Left ventricle myocardium inferior (tissue), 1 donor: ENCODE data around the gene SHB. TPM values are rescaled to one million over a fixed set of nuclear protein-coding genes. Genes with fewer than 3 reads are reported as not detected.

Source experiments
- DNase-seq: peaks from one replicate; pipeline ENCODE4 v3.0.0-alpha.2; 2020
- H3K27ac ChIP-seq: fragments of 200-600 bp; replicated peaks from 2 replicates; pipeline ENCODE4 v1.8.0; 2021
- H3K27me3 ChIP-seq: fragments of 200-600 bp; 2 replicates; pipeline ENCODE4 v1.8.0; 2021; ENCODE audit warnings: low read depth
- H3K36me3 ChIP-seq: fragments of 200-600 bp; 2 replicates; pipeline ENCODE4 v1.8.0; 2021
- H3K4me1 ChIP-seq: fragments of 200-600 bp; 2 replicates; pipeline ENCODE4 v1.8.0; 2021
- H3K4me3 ChIP-seq: fragments of 200-600 bp; 2 replicates; pipeline ENCODE4 v1.8.0; 2021; ENCODE audit warnings: mild to moderate bottlenecking, moderate library complexity
- H3K9me3 ChIP-seq: fragments of 200-600 bp; replicated peaks from 2 replicates; pipeline ENCODE4 v1.8.0; 2021
- CTCF ChIP-seq: fragments of 200-600 bp; IDR thresholded peaks from 2 replicates; pipeline ENCODE4 v1.8.0; 2021; ENCODE audit warnings: antibody characterized with exemption, mild to moderate bottlenecking, borderline replicate concordance
- intact Hi-C: fragments of 100-400 bp; cut with micrococcal nuclease; formaldehyde crosslinking; loops from one replicate; pipeline ENCODE4 v1.11.0; 2022
- total RNA-seq: library from RNA; stranded (reverse); fragmentation: NEBNext Ultra II Directional; extraction: Animal tissue kit (Norgen Biotek cat#: 25700); gene quantifications from one replicate; pipeline ENCODE4 v1.2.1, GENCODE V29; 2021
- donor health status: DM: no; HTN: yes; CAD: no; lungs with severe emphysema.

Gene SHB
- total RNA-seq, 1 donor from 2014 or later: 19.4 TPM

DNA sequence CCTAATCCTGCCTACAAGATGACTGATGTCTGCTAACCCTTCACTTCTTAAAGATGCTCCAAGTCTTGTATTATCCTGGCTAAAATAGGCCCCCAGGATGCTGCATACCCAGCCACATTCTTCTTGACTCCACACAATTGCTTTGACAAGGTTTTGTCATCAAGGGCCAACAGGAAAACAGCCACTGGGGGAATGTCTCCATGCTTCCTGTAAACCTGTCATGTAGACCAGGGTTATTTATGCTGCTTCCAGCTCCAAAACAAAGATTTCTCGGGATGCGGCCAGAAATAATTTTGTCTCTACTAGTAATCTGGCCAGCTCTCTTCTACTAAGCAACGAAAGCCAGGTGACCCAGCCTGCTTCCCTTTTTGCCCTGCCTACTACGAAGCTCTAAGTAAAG lies 53.8 kb downstream of the SHB start:
- no peaks in the 10 kb centered on the region for H3K9me3 ChIP-seq
- no peak for TF ChIP-seq CTCF
- no peak overlapping the region for H3K27ac ChIP-seq
- H3K27me3 ChIP-seq: no peaks in the 10 kb centered on the region
- intact Hi-C loops: no loop called here
- no peak overlapping the region for H3K4me3 ChIP-seq
- H3K4me1 ChIP-seq: peaks cover 52% of the 10 kb centered on the region
- H3K36me3 ChIP-seq: peaks cover 4% of the 10 kb centered on the region
- DNase-seq: no peak

GRCh38 chr9:38012767-38013450 lies 56.1 kb downstream of the SHB start:
- Histone ChIP-seq H3K36me3 (peaks cover 4% of the 10 kb centered on the region), H3K4me3 (no peak overlapping the region), H3K27ac (no peak overlapping the region), H3K27me3 (no peaks in the 10 kb centered on the region), H3K4me1 (peaks cover 46% of the 10 kb centered on the region), H3K9me3 (no peaks in the 10 kb centered on the region)
- DNase-seq: no peak
- TF ChIP-seq CTCF: no peak
- intact Hi-C loops: no loop called here

- Histone ChIP-seq H3K36me3 (peaks cover 4% of the 10 kb centered on the region), H3K27me3 (no peaks in the 10 kb centered on the region), H3K4me3 (no peak overlapping the region), H3K4me1 (peaks cover 46% of the 10 kb centered on the region), H3K9me3 (no peaks in the 10 kb centered on the region), H3K27ac (no peak overlapping the region)
- intact Hi-C loops: no loop called here
- no peak for TF ChIP-seq CTCF
- no peak for DNase-seq
Measured at GRCh38 chr9:38011991-38012390, 57.0 kb downstream of the SHB start.

DNA sequence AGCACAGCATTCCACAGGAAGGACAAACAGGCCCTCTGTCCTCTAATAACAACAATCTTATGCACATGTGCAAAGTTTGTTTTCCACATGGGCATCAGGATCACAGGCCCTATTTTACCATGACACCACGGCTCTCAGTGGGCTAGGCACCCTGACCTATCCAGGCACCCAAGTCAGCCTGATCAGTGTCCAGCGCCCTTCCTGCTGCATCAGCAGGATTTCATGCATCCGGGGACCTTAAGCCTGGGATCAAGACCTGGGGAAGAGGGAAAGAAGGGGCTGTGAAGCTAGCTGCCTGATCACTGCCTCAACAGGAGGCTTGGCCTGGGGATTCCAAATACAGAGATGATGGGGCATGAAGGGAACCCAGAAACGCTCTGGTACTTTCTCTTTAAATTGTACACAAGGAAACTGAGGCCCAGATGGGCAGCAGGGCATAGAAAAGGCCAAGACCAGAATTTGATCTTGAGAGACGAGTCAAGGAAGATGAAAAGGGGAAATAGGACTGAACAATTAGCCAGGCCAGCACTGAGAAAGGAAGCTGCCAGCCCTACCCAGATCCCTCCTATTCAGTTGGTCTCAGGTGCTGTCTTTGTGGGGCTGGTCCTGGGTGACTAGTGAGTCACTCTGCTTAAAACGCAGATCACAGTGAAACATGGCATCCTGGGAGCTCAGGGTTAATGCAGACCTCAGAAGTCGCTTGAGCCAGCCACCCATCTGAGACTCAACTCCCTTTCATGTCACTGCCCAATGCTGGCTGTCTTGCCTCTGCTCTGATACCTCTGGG lies 57.9 kb downstream of the SHB start:
- Histone ChIP-seq H3K36me3 (peaks cover 4% of the 10 kb centered on the region), H3K4me3 (no peak overlapping the region), H3K4me1 (peaks cover 46% of the 10 kb centered on the region), H3K27ac (no peak overlapping the region), H3K27me3 (no peaks in the 10 kb centered on the region), H3K9me3 (no peaks in the 10 kb centered on the region)
- TF ChIP-seq CTCF: no peak
- intact Hi-C loops: no loop called here
- no peak for DNase-seq

DNA sequence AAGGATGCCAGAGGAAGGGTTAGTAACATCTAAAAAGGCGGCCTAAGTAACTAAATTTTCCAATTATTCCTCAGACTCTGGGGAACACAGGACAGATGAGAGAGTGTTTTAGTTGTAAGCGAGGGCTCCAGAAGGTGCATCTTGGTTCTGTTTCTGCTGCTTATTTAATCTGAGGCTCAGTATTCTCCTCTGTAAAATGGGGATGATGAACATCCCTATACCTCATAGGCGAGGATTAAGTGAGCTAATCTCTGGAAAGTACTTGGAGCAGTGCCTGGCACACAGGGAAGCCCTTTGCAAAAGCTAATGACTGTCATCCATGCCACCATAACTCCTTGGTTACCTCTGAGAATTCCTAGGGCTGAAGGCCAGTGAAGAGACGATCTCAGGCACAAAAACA lies 59.0 kb downstream of the SHB start:
- intact Hi-C loops: no loop called here

More for the DNA sequence above, 59.0 kb downstream of the SHB start:
- peaks cover 49% of the 10 kb centered on the region for H3K4me1 ChIP-seq
- H3K4me3 ChIP-seq: no peak overlapping the region
- peaks cover 4% of the 10 kb centered on the region for H3K36me3 ChIP-seq
- no peaks in the 10 kb centered on the region for H3K27me3 ChIP-seq
- TF ChIP-seq CTCF: no peak
- H3K9me3 ChIP-seq: no peaks in the 10 kb centered on the region
- no peak overlapping the region for H3K27ac ChIP-seq
- DNase-seq: no peak
